Activated CD4-positive, alpha-beta T cell treated with anti-CD3 and anti-CD28 coated beads, Interleukin-10, Interleukin-2, amounts not matched to agents 100 ng/mL and 50 ng/mL, durations not matched to agents 16 hours and 8 hours (primary cell): ENCODE measurements around the gene UBE2L6.

ENCODE experiments used
- DNase-seq: peaks from one replicate; pipeline ENCODE4 v3.0.0-alpha.2; 2020

UBE2L6 gene

GRCh38 chr11:57527056-57527631 lies 40.3 kb downstream of the UBE2L6 start:
- peak; percentile 65 for DNase-seq

- DNase-seq: no peak
Measured at GRCh38 chr11:57523419-57523818, 44.1 kb downstream of the UBE2L6 start.

DNA sequence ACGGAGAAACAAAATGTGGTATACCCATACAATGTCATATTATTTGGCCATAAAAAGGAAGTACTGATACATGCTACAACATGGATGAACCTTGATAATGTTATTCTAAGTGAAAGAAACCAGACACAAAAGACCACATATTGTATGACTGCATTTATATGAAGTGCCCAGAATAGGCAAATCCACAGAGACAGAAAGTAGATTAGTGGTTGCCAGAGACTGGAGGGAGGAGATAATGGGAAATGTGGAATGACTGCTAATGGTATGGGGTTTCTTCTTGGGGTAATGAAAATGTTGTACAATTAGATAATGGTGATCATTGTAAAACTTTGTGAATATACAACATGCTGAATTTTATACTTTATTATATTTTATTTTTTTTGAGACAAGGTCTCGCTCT lies 46.4 kb downstream of the UBE2L6 start:
- DNase-seq: no peak

DNA sequence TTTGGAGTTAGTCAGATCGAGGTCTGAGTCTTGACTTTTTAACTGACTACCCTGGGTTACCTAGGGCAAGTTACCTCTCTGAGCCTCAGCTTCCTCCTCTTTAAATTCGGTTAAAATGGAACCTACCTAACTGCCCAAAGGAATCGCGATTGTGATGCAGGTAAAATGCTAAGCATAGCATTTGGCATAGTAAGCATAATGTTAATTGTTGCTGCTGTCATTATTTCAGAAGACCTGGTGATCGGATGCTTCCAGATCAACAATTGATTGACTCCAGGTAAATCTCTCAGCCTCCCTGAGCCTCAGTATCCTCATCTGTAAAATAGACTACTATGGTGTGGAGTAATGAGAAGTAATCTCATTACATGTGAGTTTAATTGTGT lies 51.4 kb downstream of the UBE2L6 start:
- DNase-seq: no peak

DNA sequence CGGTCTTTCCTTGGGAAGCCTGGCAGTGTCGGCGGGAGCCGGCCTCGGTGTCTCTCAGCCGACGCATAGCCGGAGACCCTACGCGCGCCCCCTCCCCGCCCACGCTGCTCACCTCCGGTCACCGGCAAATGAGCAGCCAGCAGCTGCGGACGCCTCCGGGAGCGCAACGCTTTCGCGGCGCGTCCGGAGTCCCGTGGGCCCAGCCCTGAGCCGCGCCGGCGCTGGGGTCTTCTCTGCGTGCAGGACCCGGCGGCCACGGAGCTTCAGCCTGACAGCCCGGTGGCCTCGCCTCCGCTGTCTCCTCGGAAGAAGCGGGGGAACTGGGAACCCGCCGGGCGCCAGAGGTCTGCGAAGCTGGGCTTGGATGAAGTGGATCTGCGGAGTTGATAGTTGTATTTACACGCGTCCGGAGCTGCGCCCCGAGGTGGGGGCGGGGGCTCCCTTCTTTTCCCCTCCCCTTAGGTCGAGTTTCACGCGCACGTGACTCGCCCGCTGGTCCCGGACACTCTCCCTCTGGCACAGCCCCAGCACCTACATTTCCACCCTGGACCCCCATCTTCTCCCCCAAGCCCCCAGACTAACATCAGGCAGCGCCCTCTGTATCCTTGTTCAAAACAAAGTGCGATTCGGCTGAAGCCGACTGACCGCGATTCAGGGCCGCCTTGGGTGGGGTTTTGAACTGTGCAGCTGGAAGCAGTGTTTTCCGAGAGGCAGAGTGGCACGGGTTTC lies 52.0 kb downstream of the UBE2L6 start, which contains the start of gene SLC43A1:
Gene SLC43A1 (minus strand): TSS at position 371 of the 729 bp plus-strand sequence. CDS start 1,591 bp downstream, outside the sequence.
- peak; percentile 60 for DNase-seq

DNA sequence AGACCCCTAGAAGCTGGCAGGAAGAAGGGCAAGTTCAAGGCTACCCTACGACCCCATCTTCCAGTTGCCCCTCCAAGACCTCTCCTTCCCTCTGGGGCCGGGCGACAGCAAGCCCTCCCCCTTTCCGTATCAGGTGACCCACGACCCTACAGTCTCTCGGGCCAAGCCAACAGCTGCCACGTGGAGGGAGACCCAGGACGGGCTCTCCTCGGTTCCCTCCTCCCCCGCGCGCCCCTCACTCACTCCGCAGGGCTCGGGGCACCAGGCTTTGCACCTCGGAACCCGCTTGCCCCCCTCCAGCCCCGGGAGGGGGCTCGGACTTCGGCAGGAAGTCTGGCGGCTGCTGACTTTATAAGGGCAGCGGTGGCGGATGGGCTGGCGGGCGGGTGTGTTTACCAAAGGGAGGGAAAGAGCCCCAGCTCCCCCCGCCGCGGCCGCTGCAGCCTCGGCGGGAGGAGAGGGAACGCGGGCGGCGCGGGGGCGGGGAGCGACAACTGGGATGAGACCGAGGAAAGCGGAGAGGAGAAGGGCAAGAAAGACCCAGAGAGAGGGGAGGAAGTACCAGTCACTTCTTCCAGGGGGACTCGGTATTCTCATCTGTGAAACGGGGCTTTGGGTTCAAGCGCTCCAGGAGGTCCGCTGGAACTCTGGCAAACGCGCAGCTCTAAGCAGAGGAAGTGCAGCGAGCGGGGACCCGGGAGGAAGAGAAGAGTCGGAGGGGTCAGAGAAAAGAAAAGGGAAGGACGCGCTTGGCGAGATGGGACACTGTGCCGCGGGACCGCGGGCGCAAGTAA lies 52.7 kb downstream of the UBE2L6 start:
- DNase-seq: peak; percentile 60

DNA sequence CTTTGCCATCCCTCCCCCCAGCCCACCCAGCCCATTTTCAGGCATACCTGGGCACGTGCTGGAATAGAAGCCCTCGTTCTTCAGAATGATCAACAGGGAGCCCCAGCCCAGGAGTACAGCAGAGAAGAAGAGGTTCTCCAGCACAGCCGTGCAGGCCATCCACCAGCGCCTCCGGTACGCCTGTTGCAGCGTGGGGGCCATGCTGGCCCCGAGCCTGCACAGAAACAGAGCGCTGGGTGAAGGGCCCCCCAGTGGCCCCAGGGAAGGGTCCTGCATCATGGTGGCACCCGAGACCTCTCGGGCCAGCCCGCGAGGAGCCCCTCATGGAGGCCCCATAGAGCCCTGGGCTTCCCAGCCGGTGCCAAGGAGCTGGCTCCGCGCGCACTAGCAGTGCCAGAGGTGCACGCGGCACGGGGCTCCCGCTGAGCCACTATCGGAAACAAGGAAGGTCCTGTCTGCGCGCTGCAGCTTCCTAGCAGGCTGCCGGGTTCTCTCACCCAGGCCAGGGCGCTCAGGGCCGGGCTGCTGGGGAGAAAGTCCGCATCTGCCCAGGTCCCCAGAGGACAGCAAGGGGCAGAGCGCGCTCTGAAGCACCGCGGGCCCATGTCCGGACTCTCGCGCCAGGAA lies 53.4 kb downstream of the UBE2L6 start:
- DNase-seq: peak; percentile 46

GRCh38 chr11:57513452-57513795 lies 54.0 kb downstream of the UBE2L6 start:
- DNase-seq: no peak

GRCh38 chr11:57512646-57513451 lies 54.6 kb downstream of the UBE2L6 start:
- no peak for DNase-seq

DNA sequence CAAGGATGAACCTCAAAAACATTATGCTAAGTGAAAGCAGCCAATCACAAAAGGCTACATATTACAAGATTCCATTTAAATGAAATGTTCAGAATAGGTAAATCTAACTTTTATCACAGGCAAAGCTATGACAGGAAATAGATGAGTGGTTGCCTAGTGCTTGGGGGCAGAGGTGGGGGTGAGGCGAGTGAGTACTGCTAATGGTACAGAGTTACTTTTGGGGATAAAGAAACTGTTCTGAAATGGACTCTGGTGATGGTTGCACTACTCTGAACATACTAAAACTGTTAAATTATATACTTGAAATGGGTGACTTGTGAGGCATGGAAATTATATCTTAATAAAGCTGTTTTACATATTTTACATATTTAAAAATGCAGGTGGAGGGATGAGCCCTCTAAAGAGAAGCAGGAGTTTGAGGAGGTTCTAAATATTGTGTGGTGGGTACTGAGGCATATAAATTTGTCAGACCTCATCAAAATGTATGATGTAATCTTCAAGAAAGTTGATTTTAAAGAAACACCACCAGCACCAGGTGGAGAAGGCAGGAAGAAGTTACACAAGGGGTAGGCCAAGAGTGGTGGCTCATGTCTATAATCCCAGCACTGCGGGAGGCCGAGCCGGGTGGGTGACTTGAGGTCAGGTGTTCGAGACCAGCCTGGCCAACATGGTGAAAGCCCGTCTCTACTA lies 55.6 kb downstream of the UBE2L6 start:
- DNase-seq: no peak

DNA sequence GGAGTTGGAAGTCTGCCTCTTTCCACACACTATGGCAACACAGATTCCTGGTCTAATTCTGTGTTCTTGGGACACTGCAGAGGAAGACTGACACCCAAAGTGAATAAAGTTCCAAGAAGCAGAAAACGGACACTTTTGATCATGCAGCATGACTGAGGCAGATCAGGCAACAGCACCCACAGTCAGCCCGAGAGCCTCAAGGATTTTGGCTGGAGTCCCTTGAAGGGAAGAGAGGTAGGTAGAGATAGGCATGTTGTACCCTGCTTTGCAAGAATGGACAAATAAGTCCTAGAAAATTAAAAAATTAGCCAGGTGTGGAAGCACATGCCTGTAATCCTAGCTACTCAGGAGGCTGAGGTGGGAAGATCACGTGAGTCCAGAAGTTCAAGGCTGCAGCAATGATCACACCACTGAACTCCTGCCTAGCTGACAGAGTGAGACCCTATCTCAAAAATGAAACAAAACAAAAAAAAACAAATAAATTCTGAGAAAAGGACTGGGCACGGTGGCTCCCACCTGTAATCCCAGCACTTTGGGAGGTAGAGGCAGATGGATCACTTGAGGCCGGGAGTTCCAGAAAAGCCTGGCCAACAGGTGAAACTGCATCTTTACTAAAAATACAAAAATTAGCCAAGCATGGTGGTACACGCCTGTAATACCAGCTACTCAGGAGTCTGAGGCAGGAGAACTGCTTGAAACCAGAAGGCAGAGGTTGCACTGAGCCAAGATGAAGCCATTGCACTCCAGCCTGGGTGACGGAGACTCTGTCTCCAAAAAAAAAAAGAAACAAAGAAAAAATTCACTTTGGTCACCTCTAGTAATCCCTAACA lies 58.9 kb downstream of the UBE2L6 start:
- DNase-seq: no peak

DNA sequence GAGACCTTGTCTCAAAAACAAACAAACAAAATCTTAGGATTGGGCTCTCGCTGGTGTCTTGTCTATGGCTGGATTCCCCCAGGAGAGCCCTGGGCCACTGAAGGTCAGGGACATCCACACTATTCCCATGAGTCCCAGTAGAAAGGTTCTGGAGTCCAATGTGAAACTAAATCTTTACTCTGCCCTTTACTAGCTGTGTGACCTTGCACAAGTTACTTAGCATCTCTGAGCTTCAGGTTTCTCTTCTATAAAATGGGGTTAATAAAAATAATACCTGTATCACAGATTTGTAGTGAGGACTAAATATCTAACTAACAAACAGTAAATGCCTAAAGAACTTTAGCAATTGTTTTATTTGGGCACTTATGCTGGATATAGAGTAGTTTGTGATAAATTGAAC lies 61.0 kb downstream of the UBE2L6 start:
- no peak for DNase-seq

GRCh38 chr11:57504511-57504910 lies 63.0 kb downstream of the UBE2L6 start:
- DNase-seq: no peak

DNA sequence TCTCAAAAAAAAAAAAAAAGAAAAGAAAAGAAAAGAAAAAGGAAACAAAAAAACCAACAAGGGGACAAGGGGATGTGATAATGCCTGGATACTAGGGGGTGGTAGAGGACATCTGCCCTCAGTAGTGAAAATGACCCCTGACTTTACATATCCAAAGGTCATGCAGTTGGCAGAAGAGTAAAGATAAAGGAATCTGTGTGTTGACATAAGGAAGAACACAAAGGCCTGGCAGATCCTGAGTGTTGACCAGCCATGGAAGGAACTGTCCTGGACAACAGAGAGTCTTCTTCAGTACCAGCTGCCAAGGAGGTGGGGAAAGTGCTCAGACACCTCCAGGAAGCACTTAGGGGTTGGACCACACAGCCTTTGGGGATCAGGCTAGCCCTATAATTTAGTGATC lies 64.6 kb downstream of the UBE2L6 start:
- DNase-seq: no peak

GRCh38 chr11:57502376-57502775 lies 65.1 kb downstream of the UBE2L6 start:
- no peak for DNase-seq

GRCh38 chr11:57501953-57502352 lies 65.5 kb downstream of the UBE2L6 start:
- DNase-seq: no peak
